ENCODE measurements around the gene VSTM4. TPM values are rescaled to one million over a fixed set of nuclear protein-coding genes. Genes with fewer than 3 reads are reported as not detected.

VSTM4 gene
- total and polyA plus RNA-seq, 2 experiments from 2014 or later = 0.21 to 0.66 TPM

DNA sequence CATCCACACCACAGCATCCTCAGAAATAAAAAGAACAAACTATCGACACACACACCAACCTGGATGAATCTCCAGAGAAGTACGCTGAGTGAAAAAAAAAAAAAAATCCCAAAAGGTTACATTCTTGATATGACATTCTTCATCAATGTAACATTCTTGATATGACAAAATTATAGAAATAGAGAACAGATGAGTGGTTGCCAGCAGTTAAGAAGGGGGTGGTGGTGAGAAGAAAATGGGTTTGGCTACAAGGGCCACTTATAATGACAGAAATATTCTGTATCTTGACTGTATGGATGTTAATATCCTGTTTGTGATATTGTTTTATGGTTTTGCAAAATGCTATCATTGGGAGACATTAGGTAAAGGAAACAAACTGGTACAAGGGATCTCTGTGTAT is 36.9 kb downstream of the VSTM4 start:
- Histone ChIP-seq H3K36me3 (ENCODE audit: insufficient read depth) (no peaks in the 10 kb centered on the region), H4K20me1 (replicated peaks; ENCODE audit: insufficient read depth) (no peaks in the 10 kb centered on the region), H3F3A (replicated peaks; ENCODE audit: low read depth) (no peaks in the 10 kb centered on the region), H3K27ac (ENCODE audit: low read depth) (no peak overlapping the region), H3K27me3 (ENCODE audit: insufficient read depth) (no peaks in the 10 kb centered on the region), H3K4me1 (ENCODE audit: insufficient read depth) (peaks cover 4% of the 10 kb centered on the region; the same call in 1 of the 2 replicates), H3K4me3 (no peak overlapping the region), H2AFZ (no peak overlapping the region), H3K9me2 (ENCODE audit: insufficient read depth) (no peaks in the 10 kb centered on the region), H3K79me2 (replicated peaks; ENCODE audit: insufficient read depth) (no peaks in the 10 kb centered on the region), H3K4me2 (no peak overlapping the region)
- no peak for DNase-seq (ENCODE audit: low spot score)
- ATAC-seq = no peak
- H3K9me3 Mint-ChIP-seq = no peaks in the 10 kb centered on the region
- H3K27me3 Mint-ChIP-seq (ENCODE audit: insufficient read depth, low read depth, poor library complexity) = peaks cover 11% of the 10 kb centered on the region
- H3K4me1 Mint-ChIP-seq = peaks cover 22% of the 10 kb centered on the region
- H3K4me3 Mint-ChIP-seq = no peak overlapping the region
- H3K36me3 Mint-ChIP-seq (ENCODE audit: low read depth) = no peaks in the 10 kb centered on the region
- TF ChIP-seq, protein P1, sequence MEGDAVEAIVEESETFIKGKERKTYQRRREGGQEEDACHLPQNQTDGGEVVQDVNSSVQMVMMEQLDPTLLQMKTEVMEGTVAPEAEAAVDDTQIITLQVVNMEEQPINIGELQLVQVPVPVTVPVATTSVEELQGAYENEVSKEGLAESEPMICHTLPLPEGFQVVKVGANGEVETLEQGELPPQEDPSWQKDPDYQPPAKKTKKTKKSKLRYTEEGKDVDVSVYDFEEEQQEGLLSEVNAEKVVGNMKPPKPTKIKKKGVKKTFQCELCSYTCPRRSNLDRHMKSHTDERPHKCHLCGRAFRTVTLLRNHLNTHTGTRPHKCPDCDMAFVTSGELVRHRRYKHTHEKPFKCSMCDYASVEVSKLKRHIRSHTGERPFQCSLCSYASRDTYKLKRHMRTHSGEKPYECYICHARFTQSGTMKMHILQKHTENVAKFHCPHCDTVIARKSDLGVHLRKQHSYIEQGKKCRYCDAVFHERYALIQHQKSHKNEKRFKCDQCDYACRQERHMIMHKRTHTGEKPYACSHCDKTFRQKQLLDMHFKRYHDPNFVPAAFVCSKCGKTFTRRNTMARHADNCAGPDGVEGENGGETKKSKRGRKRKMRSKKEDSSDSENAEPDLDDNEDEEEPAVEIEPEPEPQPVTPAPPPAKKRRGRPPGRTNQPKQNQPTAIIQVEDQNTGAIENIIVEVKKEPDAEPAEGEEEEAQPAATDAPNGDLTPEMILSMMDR (conservative IDR thresholded peaks at IDR 0.05; ENCODE audit: low read depth in 2 of 2) = no peak
- TF ChIP-seq JUNB (IDR thresholded peaks at IDR 0.05; ENCODE audit: unreplicated experiment) (no peak), CREB1 (CRISPR knock-in tag; IDR thresholded peaks at IDR 0.05; ENCODE audit: low read depth) (no peak), EZH2 (IDR thresholded peaks at IDR 0.05; ENCODE audit: low read depth, unreplicated experiment) (no peak), STAT1 (IDR thresholded peaks at IDR 0.05; ENCODE audit: unreplicated experiment) (no peak), ZNF114 (CRISPR knock-in tag; IDR thresholded peaks at IDR 0.05) (no peak), NANOG (IDR thresholded peaks at IDR 0.05; ENCODE audit: borderline replicate concordance) (no peak), POLR2AphosphoS5 (IDR thresholded peaks at IDR 0.05; ENCODE audit: low read depth) (no peak), EZH2phosphoT487 (IDR thresholded peaks at IDR 0.05; ENCODE audit: unreplicated experiment) (no peak), ZNF331 (CRISPR knock-in tag; IDR thresholded peaks at IDR 0.05; ENCODE audit: low read depth) (no peak)
- TF ChIP-seq, protein P2, sequence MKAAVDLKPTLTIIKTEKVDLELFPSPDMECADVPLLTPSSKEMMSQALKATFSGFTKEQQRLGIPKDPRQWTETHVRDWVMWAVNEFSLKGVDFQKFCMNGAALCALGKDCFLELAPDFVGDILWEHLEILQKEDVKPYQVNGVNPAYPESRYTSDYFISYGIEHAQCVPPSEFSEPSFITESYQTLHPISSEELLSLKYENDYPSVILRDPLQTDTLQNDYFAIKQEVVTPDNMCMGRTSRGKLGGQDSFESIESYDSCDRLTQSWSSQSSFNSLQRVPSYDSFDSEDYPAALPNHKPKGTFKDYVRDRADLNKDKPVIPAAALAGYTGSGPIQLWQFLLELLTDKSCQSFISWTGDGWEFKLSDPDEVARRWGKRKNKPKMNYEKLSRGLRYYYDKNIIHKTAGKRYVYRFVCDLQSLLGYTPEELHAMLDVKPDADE (IDR thresholded peaks at IDR 0.05) = no peak
- TF ChIP-seq, protein P3, sequence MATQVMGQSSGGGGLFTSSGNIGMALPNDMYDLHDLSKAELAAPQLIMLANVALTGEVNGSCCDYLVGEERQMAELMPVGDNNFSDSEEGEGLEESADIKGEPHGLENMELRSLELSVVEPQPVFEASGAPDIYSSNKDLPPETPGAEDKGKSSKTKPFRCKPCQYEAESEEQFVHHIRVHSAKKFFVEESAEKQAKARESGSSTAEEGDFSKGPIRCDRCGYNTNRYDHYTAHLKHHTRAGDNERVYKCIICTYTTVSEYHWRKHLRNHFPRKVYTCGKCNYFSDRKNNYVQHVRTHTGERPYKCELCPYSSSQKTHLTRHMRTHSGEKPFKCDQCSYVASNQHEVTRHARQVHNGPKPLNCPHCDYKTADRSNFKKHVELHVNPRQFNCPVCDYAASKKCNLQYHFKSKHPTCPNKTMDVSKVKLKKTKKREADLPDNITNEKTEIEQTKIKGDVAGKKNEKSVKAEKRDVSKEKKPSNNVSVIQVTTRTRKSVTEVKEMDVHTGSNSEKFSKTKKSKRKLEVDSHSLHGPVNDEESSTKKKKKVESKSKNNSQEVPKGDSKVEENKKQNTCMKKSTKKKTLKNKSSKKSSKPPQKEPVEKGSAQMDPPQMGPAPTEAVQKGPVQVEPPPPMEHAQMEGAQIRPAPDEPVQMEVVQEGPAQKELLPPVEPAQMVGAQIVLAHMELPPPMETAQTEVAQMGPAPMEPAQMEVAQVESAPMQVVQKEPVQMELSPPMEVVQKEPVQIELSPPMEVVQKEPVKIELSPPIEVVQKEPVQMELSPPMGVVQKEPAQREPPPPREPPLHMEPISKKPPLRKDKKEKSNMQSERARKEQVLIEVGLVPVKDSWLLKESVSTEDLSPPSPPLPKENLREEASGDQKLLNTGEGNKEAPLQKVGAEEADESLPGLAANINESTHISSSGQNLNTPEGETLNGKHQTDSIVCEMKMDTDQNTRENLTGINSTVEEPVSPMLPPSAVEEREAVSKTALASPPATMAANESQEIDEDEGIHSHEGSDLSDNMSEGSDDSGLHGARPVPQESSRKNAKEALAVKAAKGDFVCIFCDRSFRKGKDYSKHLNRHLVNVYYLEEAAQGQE (IDR thresholded peaks at IDR 0.05; ENCODE audit: unreplicated experiment) = no peak
- TF ChIP-seq, protein P4, sequence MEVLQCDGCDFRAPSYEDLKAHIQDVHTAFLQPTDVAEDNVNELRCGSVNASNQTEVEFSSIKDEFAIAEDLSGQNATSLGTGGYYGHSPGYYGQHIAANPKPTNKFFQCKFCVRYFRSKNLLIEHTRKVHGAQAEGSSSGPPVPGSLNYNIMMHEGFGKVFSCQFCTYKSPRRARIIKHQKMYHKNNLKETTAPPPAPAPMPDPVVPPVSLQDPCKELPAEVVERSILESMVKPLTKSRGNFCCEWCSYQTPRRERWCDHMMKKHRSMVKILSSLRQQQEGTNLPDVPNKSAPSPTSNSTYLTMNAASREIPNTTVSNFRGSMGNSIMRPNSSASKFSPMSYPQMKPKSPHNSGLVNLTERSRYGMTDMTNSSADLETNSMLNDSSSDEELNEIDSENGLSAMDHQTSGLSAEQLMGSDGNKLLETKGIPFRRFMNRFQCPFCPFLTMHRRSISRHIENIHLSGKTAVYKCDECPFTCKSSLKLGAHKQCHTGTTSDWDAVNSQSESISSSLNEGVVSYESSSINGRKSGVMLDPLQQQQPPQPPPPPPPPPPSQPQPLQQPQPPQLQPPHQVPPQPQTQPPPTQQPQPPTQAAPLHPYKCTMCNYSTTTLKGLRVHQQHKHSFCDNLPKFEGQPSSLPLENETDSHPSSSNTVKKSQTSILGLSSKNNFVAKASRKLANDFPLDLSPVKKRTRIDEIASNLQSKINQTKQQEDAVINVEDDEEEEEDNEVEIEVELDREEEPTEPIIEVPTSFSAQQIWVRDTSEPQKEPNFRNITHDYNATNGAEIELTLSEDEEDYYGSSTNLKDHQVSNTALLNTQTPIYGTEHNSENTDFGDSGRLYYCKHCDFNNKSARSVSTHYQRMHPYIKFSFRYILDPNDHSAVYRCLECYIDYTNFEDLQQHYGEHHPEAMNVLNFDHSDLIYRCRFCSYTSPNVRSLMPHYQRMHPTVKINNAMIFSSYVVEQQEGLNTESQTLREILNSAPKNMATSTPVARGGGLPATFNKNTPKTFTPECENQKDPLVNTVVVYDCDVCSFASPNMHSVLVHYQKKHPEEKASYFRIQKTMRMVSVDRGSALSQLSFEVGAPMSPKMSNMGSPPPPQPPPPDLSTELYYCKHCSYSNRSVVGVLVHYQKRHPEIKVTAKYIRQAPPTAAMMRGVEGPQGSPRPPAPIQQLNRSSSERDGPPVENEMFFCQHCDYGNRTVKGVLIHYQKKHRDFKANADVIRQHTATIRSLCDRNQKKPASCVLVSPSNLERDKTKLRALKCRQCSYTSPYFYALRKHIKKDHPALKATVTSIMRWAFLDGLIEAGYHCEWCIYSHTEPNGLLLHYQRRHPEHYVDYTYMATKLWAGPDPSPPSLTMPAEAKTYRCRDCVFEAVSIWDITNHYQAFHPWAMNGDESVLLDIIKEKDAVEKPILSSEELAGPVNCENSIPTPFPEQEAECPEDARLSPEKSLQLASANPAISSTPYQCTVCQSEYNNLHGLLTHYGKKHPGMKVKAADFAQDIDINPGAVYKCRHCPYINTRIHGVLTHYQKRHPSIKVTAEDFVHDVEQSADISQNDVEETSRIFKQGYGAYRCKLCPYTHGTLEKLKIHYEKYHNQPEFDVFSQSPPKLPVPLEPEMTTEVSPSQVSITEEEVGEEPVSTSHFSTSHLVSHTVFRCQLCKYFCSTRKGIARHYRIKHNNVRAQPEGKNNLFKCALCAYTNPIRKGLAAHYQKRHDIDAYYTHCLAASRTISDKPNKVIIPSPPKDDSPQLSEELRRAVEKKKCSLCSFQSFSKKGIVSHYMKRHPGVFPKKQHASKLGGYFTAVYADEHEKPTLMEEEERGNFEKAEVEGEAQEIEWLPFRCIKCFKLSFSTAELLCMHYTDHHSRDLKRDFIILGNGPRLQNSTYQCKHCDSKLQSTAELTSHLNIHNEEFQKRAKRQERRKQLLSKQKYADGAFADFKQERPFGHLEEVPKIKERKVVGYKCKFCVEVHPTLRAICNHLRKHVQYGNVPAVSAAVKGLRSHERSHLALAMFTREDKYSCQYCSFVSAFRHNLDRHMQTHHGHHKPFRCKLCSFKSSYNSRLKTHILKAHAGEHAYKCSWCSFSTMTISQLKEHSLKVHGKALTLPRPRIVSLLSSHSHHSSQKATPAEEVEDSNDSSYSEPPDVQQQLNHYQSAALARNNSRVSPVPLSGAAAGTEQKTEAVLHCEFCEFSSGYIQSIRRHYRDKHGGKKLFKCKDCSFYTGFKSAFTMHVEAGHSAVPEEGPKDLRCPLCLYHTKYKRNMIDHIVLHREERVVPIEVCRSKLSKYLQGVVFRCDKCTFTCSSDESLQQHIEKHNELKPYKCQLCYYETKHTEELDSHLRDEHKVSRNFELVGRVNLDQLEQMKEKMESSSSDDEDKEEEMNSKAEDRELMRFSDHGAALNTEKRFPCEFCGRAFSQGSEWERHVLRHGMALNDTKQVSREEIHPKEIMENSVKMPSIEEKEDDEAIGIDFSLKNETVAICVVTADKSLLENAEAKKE (CRISPR knock-in tag; IDR thresholded peaks at IDR 0.05) = no peak
- H3K27ac Mint-ChIP-seq = no peak overlapping the region

Data from GM23338 (cell line).